Kidney (tissue), 14 donors: Measurements from ENCODE around the gene INCA1. TPM values are rescaled to one million over a fixed set of nuclear protein-coding genes. Genes with fewer than 3 reads are reported as not detected.
A peak's percentile ranks its signal among the peaks of the same experiment; 100 is the strongest.

Source experiments
- DNase-seq, 5 donors: peaks; one replicate each; pipeline ENCODE4 v3.0.0-alpha.2; 2013 to 2020
- FAIRE-seq: peaks from 2 replicates; lab custom pipeline; 2012; peaks lifted over from hg19 to GRCh38; lab: Jason Lieb, UNC
- H3K27ac ChIP-seq, 2 donors: one replicate each; pipeline ENCODE4 v1.7.0; 2013; ENCODE audit warnings: low read depth in 2 of 2, low read length in 2 of 2, inconsistent platforms in 1 of 2
- H3K27me3 ChIP-seq: one replicate; pipeline ENCODE4 v1.7.1; 2013; ENCODE audit warnings: low read length, inconsistent platforms; ENCODE audit not compliant: control insufficient read depth, insufficient read depth
- H3K36me3 ChIP-seq, 3 donors: one replicate each; pipeline versions ENCODE4 v1.7.0 to v1.7.1; 2013; ENCODE audit warnings: low read length in 3 of 3, control low read depth in 1 of 3, inconsistent platforms in 1 of 3; ENCODE audit not compliant: insufficient read depth in 3 of 3, control insufficient read depth in 2 of 3
- H3K4me1 ChIP-seq, 3 donors: one replicate each; pipeline versions ENCODE4 v1.7.0 to v1.7.1; 2013; ENCODE audit warnings: low read length in 3 of 3, inconsistent platforms in 1 of 3, low read depth in 1 of 3; ENCODE audit not compliant: control insufficient read depth in 2 of 3, insufficient read depth in 2 of 3
- H3K4me3 ChIP-seq, 3 donors: one replicate each; pipeline versions ENCODE4 v1.7.0 to v1.8.1; 2013; ENCODE audit warnings: low read length in 3 of 3, control low read depth in 1 of 3, inconsistent platforms in 1 of 3
- H3K9ac ChIP-seq, 3 donors: one replicate each; pipeline versions ENCODE4 v1.7.0 to v1.7.1; 2013; ENCODE audit warnings: low read length in 3 of 3, control low read depth in 1 of 3, inconsistent platforms in 1 of 3
- H3K9me3 ChIP-seq, 3 donors: one replicate each; pipeline versions ENCODE4 v1.7.0 to v1.7.1; 2013; ENCODE audit warnings: low read length in 3 of 3, control low read depth in 1 of 3, inconsistent platforms in 1 of 3; ENCODE audit not compliant: control insufficient read depth in 2 of 3, insufficient read depth in 1 of 3
- CTCF ChIP-seq: IDR thresholded peaks from 3 replicates; pipeline ENCODE4 v1.5.1; 2012; ENCODE audit warnings: mild to moderate bottlenecking, moderate library complexity, borderline replicate concordance; ENCODE audit not compliant: insufficient read depth; ENCODE audit errors: extremely low read depth
- intact Hi-C: fragments of 100-400 bp; cut with DNase I; formaldehyde crosslinking; loops from one replicate; pipeline ENCODE4 v1.11.1; 2022
- polyA plus RNA-seq: library from polyadenylated mRNA; stranded (reverse); fragments of 350-450 nt; fragmentation: Illumina TruSeq; extraction: RNeasy Lipid Tissue Mini Kit (QIAGEN cat#74804); gene quantifications from one replicate; pipeline ENCODE4 v1.2.3, GENCODE V29; 2014; ENCODE audit warnings: low read depth, low replicate concordance; ENCODE audit not compliant: insufficient read depth
- total RNA-seq: library from RNA; stranded (reverse); fragmentation: NEBNext Ultra II Directional; extraction: Animal tissue kit (Norgen Biotek cat#: 25700); gene quantifications from one replicate; pipeline ENCODE4 v1.2.1, GENCODE V29; 2021
- donor health status: control.
- donor health status: control.
- donor health status: control.
- donor health status: control.
- donor health status: control.
- donor health status: DM: yes; HTN: yes; CAD: no.
- donor health status: Normal renal cell carcinoma (clear cell type).

Gene INCA1
- total and polyA plus RNA-seq, 2 donors from 2014 or later: 1.5 to 1.6 TPM

- Histone ChIP-seq H3K27ac (no peak overlapping the region), H3K9me3 (no peaks in the 10 kb centered on the region), H3K9ac (no peak overlapping the region), H3K4me1 (no peaks in the 10 kb centered on the region), H3K27me3 (no peaks in the 10 kb centered on the region), H3K4me3 (no peak overlapping the region), H3K36me3 (no peaks in the 10 kb centered on the region)
- no peak for TF ChIP-seq CTCF
- FAIRE-seq (no peak), DNase-seq (no peak)
- intact Hi-C loops: no loop called here
Measured at GRCh38 chr17:5043524-5043923, 46.2 kb upstream of the INCA1 start.

- no peaks in the 10 kb centered on the region for H3K9me3 ChIP-seq
- H3K9ac ChIP-seq: no peak overlapping the region
- intact Hi-C loops: no loop called here
- FAIRE-seq (no peak), DNase-seq (no peak)
- no peak overlapping the region for H3K27ac ChIP-seq
- H3K27me3 ChIP-seq: no peaks in the 10 kb centered on the region
- no peaks in the 10 kb centered on the region for H3K4me1 ChIP-seq
- no peak for TF ChIP-seq CTCF
- no peaks in the 10 kb centered on the region for H3K36me3 ChIP-seq
- H3K4me3 ChIP-seq: no peak overlapping the region
Measured at GRCh38 chr17:5042157-5043022, 45.1 kb upstream of the INCA1 start.

- DNase-seq (peak in 3 of 5 donors; percentile 12 to 38 (median 36)), FAIRE-seq (no peak)
- no peak for TF ChIP-seq CTCF
- Histone ChIP-seq H3K36me3 (no peaks in the 10 kb centered on the region), H3K9me3 (no peaks in the 10 kb centered on the region), H3K27ac (no peak within 1 kb of the TSS), H3K4me1 (no peaks in the 10 kb centered on the region), H3K9ac (no peak within 1 kb of the TSS), H3K27me3 (no peaks in the 10 kb centered on the region), H3K4me3 (no peak within 1 kb of the TSS)
- intact Hi-C loops: no loop called here
Measured at GRCh38 chr17:5035315-5035714, 38.0 kb upstream of the INCA1 start, which contains the start of gene SLC52A1. TSS of gene SLC52A1 (minus strand) at chr17:5035426. CDS start at chr17:5034606, 820 bp downstream.
